ENCODE results near the gene KRTAP12-2.
"Not testable (repeated sequence)": the region's sequence is repeated elsewhere in the genome, so short reads cannot be mapped to it uniquely, and the experiment has no call there.

Gene KRTAP12-2

GRCh38 chr21:44702111-44702972 is 35.6 kb upstream of the KRTAP12-2 start:
- DNase-seq (ENCODE audit: low read depth in 3 of 3): no peak

- DNase-seq (ENCODE audit: low read depth in 3 of 3): no peak
Observed at GRCh38 chr21:44701541-44701940, 34.8 kb upstream of the KRTAP12-2 start.

- no peak for DNase-seq (ENCODE audit: low read depth in 3 of 3)
Observed at GRCh38 chr21:44701023-44701400, 34.3 kb upstream of the KRTAP12-2 start.

DNA sequence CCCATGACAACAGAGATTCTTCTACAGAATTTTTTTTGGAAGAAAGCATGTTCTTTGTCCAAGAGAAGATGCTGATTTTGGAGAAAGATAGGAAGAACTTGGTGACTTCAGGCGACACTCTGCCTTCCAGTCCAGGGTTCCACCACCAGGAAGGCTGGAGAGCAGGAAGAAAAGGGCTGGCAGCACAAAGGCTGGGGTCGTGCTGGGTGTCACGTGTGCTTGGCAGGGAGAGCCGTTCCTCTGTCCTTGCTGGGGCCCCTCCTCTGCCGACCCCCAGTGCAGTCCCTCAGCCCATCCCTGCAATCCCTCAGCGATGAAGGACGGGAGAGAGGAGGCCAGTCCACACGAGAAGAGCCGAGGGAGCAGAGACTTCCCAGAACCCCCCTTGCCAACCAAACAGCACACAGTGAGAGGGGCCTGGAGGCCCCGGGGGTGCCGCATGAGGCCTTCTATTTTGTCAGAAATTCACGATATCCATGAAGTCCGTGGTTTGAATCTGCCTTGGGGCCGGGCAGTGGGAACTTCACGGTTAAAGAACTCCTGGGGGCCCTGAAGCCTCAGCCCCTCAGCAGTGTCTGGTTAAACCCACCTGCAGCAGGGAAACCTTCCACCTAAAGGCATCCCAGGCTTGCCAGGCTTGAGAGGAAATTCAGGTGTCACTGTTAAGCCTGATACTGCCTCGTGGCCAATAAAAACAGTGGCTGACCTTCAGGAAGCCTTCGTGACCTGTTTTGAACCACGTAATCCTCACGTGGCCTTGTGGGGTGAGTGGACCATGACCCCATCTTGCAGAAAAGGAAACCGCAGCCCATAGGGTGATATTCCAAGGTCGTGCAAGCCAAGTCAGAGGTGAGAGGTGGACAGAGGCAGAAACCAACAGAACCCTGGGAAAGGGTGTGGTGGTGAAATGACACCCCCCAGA is 33.6 kb upstream of the KRTAP12-2 start:
- DNase-seq (ENCODE audit: low read depth in 3 of 3): no peak

DNA sequence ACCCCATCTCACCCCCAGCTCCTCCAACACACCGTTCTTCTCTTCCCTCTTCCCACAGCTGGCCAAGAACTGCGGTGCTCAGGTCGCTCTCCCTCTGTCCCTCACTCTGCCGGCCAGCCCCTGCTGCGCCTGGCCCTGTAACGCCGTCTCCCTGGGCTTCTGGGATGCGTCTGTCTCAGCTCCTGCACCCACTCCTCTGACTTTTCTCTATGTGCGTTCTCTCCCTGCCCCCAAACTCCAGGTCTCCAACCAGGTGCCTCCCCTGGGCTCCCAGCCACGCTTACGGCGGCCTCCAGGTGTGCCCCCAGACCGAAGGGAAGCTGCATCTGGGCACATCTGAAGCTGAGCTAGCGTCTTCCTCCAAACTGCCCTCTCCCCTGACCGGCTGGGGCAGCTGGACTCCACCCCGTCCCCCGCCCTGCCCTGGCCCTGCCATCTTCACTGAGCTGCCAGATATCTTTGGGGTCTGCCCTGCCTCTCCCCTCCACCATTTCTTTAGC is 32.8 kb upstream of the KRTAP12-2 start:
- DNase-seq (ENCODE audit: low read depth in 3 of 3): no peak

- no peak for DNase-seq (ENCODE audit: low read depth in 3 of 3)
Observed at GRCh38 chr21:44697811-44698734, 31.3 kb upstream of the KRTAP12-2 start.

DNA sequence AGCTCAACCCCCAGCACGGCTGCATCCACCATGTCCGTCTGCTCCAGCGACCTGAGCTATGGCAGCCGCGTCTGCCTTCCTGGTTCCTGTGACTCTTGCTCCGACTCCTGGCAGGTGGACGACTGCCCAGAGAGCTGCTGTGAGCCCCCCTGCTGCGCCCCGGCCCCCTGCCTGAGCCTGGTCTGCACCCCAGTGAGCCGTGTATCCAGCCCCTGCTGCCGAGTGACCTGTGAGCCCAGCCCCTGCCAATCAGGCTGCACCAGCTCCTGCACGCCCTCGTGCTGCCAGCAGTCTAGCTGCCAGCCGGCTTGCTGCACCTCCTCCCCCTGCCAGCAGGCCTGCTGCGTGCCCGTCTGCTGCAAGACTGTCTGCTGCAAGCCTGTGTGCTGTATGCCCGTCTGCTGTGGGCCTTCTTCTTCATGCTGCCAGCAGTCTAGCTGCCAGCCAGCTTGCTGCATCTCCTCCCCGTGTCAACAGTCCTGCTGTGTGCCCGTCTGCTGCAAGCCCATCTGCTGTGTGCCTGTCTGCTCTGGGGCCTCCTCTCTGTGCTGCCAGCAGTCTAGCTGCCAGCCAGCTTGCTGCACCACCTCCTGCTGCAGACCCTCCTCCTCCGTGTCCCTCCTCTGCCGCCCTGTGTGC is 30.6 kb upstream of the KRTAP12-2 start, which contains the start of gene KRTAP10-12:
Gene KRTAP10-12 (plus strand): TSS at position 1 of the 639 bp plus-strand sequence. CDS start 30 bp downstream, at position 31.
- not testable (repeated sequence) for DNase-seq (ENCODE audit: low read depth in 3 of 3)

GRCh38 chr21:44696572-44696971 is 29.8 kb upstream of the KRTAP12-2 start:
- DNase-seq (ENCODE audit: low read depth in 3 of 3): no peak

- DNase-seq (ENCODE audit: low read depth in 3 of 3): no peak
Observed at GRCh38 chr21:44695641-44696040, 28.9 kb upstream of the KRTAP12-2 start.

DNA sequence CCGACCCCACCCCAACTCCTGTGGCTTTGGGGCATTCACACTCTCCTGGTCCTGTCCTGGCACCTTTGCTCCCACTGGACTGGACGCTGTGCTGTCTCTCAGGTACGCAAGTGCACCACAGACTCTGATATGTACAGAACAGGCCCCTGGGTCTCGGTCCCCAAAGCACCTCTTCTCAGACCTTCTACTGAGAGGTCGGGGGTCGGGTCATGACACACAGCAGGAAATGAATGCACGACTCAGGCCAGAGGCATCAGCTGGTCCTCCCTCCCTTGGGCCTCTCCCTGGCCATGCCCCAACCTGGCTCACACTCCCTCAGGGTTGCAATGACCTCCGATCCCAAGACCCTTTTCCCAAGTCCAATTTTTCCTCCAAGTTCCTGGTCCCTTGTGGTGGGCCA is 28.5 kb upstream of the KRTAP12-2 start:
- no peak for DNase-seq (ENCODE audit: low read depth in 3 of 3)

DNA sequence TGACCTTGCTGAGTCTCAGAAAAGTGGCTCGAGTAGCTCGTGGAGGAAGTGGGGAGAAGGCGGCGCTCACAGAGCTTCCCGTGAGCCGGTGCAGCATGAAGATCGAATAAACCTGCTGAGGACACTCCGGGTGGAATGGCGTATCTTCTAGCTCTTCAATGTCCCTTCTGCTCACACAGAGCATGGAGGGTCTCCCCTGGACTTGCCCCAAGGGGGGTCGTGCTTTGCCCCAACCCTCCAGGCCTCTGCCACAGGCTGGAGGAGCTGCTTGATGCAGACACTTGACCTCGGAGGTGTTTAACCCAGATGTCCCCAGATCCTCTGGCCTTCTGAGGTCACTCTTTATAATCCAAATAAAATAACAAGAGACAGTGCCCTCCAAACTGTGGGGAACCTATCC is 28.0 kb upstream of the KRTAP12-2 start:
- DNase-seq (ENCODE audit: low read depth in 3 of 3): no peak

GRCh38 chr21:44692798-44693512 is 26.2 kb upstream of the KRTAP12-2 start:
- no peak for DNase-seq (ENCODE audit: low read depth in 3 of 3)

DNA sequence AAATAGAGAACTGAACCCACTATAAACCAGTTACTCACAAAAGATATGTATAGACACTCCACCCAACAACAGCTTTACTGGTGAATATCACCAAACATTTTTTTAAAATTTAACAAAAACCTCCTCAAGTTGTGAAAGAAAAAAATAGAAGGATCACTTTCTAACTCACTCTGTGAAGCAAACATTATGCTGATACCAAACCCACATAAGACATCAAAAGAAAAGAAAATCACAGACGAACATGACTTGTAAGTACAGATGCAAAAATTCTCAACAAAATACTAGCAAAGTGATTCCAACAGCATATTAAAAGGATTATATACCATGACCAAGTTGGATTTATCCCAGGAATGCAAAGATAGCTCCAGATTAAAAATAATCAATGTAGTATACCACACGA is 25.0 kb upstream of the KRTAP12-2 start:
- DNase-seq (ENCODE audit: low read depth in 3 of 3): no peak

DNA sequence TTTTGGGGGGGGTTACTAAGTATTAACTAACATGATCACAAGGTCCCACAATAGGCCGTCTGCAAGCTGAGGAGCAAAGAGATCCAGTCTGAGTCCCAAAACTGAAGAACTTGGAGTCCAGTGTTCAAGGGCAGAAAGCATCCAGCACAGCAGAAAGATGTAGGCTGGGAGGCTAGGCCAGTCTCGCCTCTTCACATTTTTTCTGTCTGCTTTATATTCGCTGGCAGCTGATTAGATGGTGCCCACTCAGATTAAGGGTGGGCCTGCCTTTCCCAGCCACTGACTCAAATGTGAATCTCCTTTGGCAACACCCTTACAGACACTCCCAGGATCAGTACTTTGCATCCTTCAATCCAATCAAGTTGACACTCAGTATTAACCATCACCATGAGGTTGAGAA is 23.0 kb upstream of the KRTAP12-2 start:
- not testable (repeated sequence) for DNase-seq (ENCODE audit: low read depth in 3 of 3)

- DNase-seq (ENCODE audit: low read depth in 3 of 3): no peak
Observed at GRCh38 chr21:44687671-44688070, 20.9 kb upstream of the KRTAP12-2 start.

- DNase-seq (ENCODE audit: low read depth in 3 of 3): no peak
Observed at GRCh38 chr21:44686843-44687561, 20.3 kb upstream of the KRTAP12-2 start.

DNA sequence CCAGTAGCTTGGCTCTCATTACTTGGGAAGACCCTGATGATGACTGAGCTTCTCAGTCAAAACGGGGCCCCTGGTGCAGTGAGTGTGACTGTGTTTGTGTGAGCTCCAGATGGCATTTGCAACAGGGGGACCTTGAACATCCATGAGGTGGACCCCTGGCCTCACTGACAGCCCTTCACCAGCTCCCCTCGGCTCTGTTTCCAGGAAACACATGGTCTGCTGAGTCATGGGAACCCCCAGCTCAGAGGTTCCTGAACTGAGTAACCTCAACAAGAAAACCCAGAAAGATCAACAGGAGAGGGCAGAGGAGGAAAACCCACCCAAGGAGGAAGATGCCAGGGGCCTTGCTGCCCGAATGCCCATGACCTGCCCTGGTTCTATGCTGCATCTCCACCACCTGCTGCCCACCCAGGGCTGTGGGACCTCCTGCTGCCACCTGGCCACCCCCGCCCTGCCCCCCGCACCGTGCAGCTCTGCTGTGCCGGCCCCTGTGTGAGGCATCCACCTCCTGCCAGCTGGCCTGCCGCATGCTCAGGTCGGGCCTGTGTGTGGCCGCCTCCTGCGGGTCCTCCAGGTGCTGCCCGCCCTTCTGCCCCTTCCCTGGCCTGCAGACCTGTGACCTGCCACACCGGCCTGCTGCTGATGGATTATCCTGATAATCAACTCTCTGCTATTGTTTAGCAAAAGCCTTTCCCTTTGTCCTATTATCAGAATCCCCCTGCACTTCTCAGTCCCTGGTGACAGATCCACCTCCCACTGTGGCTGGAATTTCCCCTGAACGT is 19.5 kb upstream of the KRTAP12-2 start:
- no peak for DNase-seq (ENCODE audit: low read depth in 3 of 3)

- DNase-seq (ENCODE audit: low read depth in 3 of 3): not testable (repeated sequence)
Observed at GRCh38 chr21:44685050-44685449, 18.3 kb upstream of the KRTAP12-2 start.

DNA sequence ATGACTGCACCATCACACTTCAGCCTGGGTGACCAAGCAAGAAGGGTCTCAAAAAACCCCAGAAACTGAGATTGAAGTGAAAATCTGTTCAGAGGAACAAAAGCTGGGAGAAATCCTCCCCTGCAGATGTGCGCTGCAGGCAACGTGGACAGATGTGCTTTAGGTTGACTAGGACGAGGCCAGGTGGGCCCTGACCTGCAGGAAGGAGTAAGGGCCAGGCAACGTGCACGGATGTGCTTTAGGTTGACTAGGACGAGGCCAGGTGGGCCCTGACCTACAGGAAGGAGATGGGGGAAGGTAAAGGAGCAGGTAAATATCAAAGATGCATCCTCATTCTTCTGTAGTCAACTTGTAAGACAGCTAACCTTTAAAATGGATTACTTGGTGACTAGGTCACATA is 17.8 kb upstream of the KRTAP12-2 start:
- DNase-seq (ENCODE audit: low read depth in 3 of 3): no peak

Data from stimulated activated CD4-positive, alpha-beta T cell treated with anti-CD3 and anti-CD28 coated beads, TNF-alpha, amount 100 ng/mL, for 4 hours (primary cell).